HG02884 (cell line): Measurements from ENCODE around the gene NEK6.

Source experiments
- ATAC-seq: cut with Tn5 transposase; IDR thresholded peaks from one replicate; pipeline ENCODE4 v1.9.1; 2021; ENCODE audit warnings: mild to moderate bottlenecking, moderate library complexity; ENCODE audit not compliant: unreplicated experiment

Gene NEK6

DNA sequence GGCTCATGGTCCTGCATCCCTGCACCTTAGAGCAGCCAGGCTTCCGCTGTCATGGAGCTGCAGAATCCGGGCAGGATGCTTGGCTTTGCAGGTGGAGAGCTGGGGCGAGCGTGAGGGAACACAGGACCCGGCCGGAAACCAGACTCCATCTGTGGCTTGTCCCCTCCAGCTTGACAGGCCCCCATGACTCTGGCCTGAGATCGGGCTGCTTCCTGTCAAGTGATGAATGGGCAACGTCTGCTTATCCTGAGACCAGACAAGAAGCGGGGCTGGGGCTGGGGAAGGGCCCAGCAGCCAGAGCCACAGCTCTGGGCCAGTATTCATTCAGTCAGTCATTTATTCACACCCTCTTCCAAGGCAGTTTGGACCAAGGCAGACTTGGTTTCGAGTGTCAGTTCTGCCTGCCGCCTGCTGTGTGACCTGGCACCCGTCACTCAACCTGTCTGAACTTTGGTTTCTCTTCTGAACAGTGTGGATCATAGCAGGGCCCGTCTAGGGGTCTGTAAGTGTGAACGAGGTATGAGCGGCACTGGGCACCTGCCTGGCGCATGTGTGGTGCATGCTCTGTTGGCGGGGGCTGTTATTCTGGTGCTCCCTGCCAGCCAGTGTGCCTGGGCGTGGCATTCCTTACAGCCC lies 37.5 kb downstream of the NEK6 start:
- ATAC-seq, result no peak

- no peak for ATAC-seq
Observed at GRCh38 chr9:124296094-124296493, 38.3 kb downstream of the NEK6 start.

DNA sequence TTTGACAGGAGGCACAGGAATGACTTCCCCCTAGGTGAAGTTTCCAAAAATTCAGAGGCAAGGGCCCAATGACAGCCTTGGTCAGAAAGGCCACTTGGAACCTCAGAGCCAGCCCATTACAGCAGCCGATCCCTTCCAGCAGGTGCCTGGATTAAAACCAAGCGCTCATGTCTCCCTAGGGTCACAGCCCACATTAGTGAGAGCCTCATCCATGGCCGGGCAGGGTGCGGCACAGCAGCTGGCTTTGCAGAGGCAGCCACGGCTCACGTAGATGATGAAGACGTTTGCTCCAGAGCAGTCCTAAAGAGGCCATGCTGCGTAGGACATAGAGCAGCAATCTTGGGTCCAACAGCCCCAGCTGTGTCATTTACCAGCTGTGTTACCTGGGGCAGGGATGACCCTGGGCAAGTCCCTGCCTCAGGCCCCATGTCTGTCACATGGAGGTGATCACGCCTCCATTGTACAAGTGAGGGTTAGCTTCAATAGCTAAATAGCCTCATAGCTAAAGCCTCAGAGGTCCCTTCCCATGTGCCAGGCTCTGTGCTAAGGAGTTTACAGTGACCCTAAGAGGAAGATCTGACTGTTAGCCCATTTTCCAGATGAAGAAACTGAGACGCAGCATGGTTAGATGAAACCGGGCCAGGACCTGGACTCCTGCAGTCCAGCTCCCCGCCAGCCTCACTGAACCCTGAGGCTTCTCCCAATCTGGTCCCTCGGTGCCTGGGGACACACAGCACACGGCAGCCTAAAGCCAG lies 39.2 kb downstream of the NEK6 start:
- ATAC-seq, result no peak

DNA sequence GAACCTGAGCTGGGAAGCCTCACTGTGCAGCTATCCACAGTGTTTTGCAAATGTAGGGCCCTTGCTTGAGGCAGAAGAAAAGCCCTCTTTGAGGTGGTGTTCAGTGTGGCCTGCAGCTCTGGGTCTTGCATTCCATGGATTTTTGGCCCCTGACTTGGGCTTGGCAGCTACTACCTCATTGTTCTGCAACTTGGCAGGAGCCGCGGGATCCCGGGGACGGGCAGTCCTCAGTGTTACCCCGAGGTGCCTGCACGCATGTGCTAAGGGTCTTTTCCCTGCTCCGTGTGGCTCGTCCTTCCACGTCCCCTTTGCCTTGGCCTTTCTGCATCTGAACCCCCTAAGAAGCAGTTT lies 39.8 kb downstream of the NEK6 start:
- ATAC-seq, result no peak

DNA sequence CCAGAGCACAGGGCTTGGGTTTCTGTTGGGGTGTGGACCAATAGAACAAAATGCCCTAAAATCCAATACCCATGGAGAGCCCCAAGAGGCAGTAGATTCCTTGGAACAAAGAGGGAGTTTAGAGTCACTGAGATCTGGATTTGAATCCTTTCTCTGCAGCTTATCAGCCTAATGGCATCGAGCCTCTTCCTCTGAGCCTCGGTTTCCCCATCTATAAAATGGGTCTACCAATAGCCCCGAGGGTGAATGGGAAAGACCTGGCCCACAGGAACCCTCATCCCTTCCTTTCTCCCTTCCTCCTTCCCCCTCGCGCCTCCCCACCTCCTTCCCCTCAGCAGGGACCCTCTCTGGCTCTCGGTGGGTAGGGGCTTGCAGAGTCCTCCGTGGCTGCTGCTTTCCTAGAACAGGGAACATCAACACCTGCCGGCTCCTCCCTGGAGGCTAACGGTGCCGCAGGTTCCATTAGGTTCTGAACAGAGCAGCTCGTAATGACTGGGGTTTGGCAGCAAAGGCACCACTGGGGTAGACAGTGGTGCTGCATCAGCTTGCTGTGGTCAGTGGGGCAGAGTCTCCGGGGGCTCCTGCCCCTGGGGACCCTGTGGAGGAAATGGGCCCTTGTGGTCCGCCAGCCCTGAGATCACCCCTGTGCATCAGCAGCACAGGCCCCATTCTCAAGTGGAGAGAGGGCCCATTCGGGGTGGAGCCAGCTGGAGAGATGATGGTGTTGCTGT lies 40.3 kb downstream of the NEK6 start:
- no peak for ATAC-seq

- ATAC-seq, result no peak
Observed at GRCh38 chr9:124298646-124299235, 41.0 kb downstream of the NEK6 start.

DNA sequence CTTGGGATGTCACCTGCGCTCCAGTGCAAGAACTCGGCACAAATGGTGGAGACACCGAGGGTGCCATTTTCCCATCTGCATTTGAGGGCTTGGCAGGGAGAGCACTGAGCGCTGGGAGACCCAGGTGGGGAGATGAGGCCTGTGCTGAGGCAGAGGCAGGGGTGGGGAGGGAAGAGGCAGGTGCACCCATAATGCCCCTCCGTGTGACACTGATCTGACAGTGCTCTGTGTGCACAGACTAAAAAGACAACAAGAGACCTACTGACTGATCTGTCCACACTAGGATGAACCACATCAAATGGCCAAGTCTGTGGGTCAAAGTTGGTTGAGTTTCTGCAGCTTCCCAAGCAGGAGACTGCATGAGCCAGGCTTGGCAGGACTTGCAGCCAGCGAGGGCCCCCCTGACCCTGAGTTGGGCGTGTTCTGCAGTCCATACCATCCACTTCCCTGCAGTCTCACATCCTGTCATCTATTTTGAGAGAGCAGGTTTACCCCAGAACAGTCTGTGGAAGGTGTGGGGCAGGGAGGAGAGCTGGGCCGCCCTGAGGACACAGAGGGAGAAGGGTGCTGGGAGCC lies 41.9 kb downstream of the NEK6 start:
- no peak for ATAC-seq

DNA sequence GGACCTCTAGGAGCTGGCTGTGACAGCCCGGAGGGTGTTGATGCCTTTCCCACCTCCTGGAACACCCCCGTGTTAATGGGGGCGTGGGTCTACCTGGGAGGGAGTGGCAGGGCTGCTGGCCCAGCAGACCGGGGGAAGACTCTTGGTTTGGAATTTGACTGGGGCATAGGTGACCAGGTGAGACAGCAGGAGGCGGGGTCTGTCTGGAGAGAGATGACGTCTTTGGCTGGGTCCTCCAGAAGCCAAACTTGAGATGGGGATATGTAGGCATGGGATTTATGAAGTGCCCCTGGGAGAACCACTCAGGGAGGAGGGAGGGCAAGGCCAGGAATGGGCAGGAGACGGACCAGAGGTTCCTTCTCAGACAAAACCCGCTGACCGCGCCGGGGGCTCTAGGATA lies 42.6 kb downstream of the NEK6 start:
- ATAC-seq, result no peak

- ATAC-seq, result no peak
Observed at GRCh38 chr9:124302921-124303320, 45.2 kb downstream of the NEK6 start.

DNA sequence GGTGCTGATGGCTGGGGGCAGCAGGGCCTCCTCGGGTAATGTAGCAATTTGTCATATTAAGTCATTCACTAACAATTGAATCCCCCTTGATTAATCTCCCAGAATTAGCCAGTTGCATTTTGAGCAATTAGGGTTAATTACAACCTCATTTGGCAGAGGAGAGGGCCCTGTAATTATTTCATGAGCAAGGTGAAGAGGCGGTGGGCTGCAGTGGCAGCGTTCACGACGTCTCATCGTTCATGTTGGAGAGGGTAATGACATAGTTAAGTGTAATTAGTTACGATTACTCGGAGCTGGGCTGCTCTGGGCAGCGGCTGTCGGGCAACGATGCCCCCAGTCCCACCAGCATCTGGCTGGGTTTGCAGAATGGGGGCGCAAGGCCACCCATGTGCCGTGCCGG lies 46.0 kb downstream of the NEK6 start:
- no peak for ATAC-seq

DNA sequence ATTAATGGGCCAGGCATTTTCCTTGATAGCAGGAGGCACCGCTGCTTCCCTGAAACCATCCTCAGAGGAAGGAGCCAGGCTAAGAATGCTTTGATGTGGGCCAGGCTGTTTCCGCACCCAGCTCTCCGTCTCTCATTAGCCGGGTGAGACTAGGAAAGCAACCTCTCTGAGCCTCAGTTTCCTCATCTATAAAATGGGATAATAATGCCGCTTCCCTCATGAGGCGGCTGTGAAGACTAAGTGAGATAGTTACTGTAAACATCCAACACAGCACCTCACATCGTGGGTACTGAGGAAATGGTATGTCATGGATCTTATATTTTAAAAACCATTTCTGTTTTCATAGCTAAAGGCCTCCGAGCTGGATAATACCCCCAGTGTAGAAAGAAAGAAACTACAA lies 46.5 kb downstream of the NEK6 start:
- ATAC-seq, result no peak

GRCh38 chr9:124306098-124306735 lies 48.5 kb downstream of the NEK6 start:
- ATAC-seq, result no peak

GRCh38 chr9:124307379-124308030 lies 49.8 kb downstream of the NEK6 start:
- ATAC-seq, result no peak

GRCh38 chr9:124308606-124309491 lies 51.1 kb downstream of the NEK6 start:
- ATAC-seq, result no peak

- no peak for ATAC-seq
Observed at GRCh38 chr9:124309667-124310084, 51.9 kb downstream of the NEK6 start.

GRCh38 chr9:124311283-124311682 lies 53.5 kb downstream of the NEK6 start:
- no peak for ATAC-seq

GRCh38 chr9:124312290-124313265 lies 54.8 kb downstream of the NEK6 start:
- no peak for ATAC-seq

DNA sequence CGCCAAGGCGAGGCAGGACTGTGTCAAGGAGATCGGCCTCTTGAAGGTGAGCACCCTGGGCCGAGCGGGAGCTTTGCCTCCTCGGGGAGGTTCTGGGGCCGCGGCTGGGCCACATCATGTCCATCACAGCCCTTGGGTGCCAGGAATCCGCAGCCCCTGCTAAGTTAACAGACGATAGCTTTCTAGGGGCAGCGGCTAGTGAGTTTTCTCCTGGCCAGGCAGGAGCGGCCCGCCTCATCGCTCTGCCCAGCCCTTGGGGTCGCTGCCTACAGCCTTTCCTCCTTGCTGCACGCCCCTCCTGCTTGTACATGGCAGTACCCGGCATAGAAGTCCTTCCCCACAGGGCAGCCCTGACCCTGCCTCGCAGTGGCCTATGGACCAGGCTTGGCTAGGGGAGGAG lies 56.2 kb downstream of the NEK6 start:
- no peak for ATAC-seq
